ENCODE data around the gene SLC11A1.

Gene SLC11A1

DNA sequence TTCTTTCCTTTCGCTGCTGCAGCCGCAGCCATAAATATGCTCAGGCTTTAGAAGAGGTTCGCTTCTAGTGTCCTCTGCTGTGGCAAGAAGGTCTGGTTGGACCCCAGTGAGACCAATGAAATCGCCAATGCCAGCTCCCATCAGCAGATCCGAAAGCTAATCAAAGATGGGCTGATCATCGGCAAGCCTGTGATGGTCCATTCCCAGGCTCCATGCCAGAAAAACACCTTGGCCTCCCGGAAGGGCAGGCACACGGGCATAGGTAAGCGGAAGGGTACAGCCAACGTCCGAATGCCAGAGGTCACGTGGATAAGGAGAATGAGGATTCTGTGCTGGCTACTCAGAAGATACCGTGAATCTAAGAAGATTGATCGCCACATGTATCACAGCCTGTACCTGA is 28.0 kb upstream of the SLC11A1 start:
- no peak overlapping the region for H3K14ac ChIP-seq (ENCODE audit: low read length in 2 of 2)
- H3K4me1 ChIP-seq (ENCODE audit: control insufficient read depth, insufficient read depth, low read depth, low read length) = peaks cover 11% of the 10 kb centered on the region
- H2AFZ ChIP-seq (ENCODE audit: low read depth, low read length) = no peak overlapping the region
- no peak overlapping the region for H2AK5ac ChIP-seq (ENCODE audit: low read length, severe bottlenecking)
- H3K79me1 ChIP-seq (replicated peaks; ENCODE audit: low read length, poor library complexity, severe bottlenecking) = no peaks in the 10 kb centered on the region
- no peak overlapping the region for H2BK5ac ChIP-seq (ENCODE audit: low read depth, low read length, poor library complexity, severe bottlenecking)
- H3K9me3 ChIP-seq (ENCODE audit: control insufficient read depth, low read length) = peaks cover 16% of the 10 kb centered on the region
- H3K9ac ChIP-seq (ENCODE audit: low read length) = no peak overlapping the region
- no peak overlapping the region for H4K8ac ChIP-seq (ENCODE audit: low read length)
- H4K91ac ChIP-seq (ENCODE audit: low read length) = no peak overlapping the region
- H3K18ac ChIP-seq (ENCODE audit: low read depth in 1 of 2, low read length in 2 of 2) = no peak overlapping the region
- no peak overlapping the region for H3K27ac ChIP-seq (ENCODE audit: low read length, poor library complexity, severe bottlenecking)
- H2BK12ac ChIP-seq (ENCODE audit: low read length in 2 of 2) = no peak overlapping the region
- H3K4me3 ChIP-seq (ENCODE audit: insufficient read depth in 1 of 2, low read depth in 1 of 2, low read length in 2 of 2) = no peak overlapping the region
- H3K23ac ChIP-seq (ENCODE audit: low read length in 2 of 2) = no peak overlapping the region
- H3K4me2 ChIP-seq (ENCODE audit: low read length, poor library complexity, severe bottlenecking) = no peak overlapping the region
- no peak for DNase-seq
- H3K36me3 ChIP-seq (ENCODE audit: control insufficient read depth in 1 of 2, insufficient read depth in 2 of 2, low read depth in 1 of 2, low read length in 2 of 2) = no peaks in the 10 kb centered on the region
- no peak overlapping the region for H3K4ac ChIP-seq (ENCODE audit: low read depth in 1 of 2, low read length in 2 of 2)
- H3K27me3 ChIP-seq (ENCODE audit: control insufficient read depth in 1 of 2, insufficient read depth in 1 of 2, low read length in 2 of 2) = peaks cover 0 to 7% of the 10 kb centered on the region in 2 experiments
- no peak overlapping the region for H2BK15ac ChIP-seq (ENCODE audit: low read depth, poor library complexity, severe bottlenecking)
- H2BK120ac ChIP-seq (ENCODE audit: low read depth, low read length) = no peak overlapping the region
- 93% methylated on average over 14 of the region's 14 CpGs for WGBS

DNA sequence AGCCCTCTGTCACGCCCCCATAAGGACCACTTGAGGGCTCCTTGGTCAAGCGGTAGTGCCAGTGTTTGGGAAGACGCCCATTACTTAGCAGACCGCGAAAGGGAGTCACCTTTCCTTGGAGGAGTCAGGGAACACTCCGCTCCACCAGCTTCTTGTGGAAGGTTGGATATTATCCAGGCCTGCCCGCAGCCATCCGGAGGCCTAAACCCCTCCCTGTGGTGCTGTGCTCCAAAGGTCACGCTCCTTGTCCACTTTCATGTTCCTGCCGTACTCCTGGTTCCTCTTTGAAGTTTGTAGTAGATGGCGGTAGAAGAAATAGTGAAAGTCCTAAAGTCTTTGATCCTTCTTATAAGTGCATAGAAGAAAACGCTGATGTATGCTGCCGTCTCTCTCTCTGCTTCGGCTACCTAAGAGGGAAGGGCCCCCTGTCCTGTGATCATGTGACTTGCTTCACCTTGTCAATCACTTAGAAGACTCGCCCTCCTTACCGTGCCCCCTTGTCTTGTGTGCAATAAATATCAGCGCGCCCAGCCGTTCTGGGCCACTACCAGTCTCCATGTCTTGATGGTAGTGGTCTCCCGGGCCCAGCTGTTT is 27.1 kb upstream of the SLC11A1 start:
- Histone ChIP-seq H3K14ac (ENCODE audit: low read length in 2 of 2) (no peak overlapping the region), H2BK120ac (ENCODE audit: low read depth, low read length) (no peak overlapping the region), H2AK5ac (ENCODE audit: low read length, severe bottlenecking) (no peak overlapping the region), H3K4me3 (ENCODE audit: insufficient read depth in 1 of 2, low read depth in 1 of 2, low read length in 2 of 2) (no peak overlapping the region), H3K9ac (ENCODE audit: low read length) (no peak overlapping the region), H3K27ac (ENCODE audit: low read length, poor library complexity, severe bottlenecking) (no peak overlapping the region), H2BK5ac (ENCODE audit: low read depth, low read length, poor library complexity, severe bottlenecking) (no peak overlapping the region), H3K4me2 (ENCODE audit: low read length, poor library complexity, severe bottlenecking) (no peak overlapping the region), H4K91ac (ENCODE audit: low read length) (no peak overlapping the region), H3K36me3 (ENCODE audit: control insufficient read depth in 1 of 2, insufficient read depth in 2 of 2, low read depth in 1 of 2, low read length in 2 of 2) (no peaks in the 10 kb centered on the region), H3K27me3 (ENCODE audit: control insufficient read depth in 1 of 2, insufficient read depth in 1 of 2, low read length in 2 of 2) (peaks cover 0 to 7% of the 10 kb centered on the region in 2 experiments), H3K9me3 (ENCODE audit: control insufficient read depth, low read length) (peaks cover 16% of the 10 kb centered on the region), H2AFZ (ENCODE audit: low read depth, low read length) (no peak overlapping the region), H4K8ac (ENCODE audit: low read length) (no peak overlapping the region), H3K4me1 (ENCODE audit: control insufficient read depth, insufficient read depth, low read depth, low read length) (peaks cover 14% of the 10 kb centered on the region), H2BK12ac (ENCODE audit: low read length in 2 of 2) (no peak overlapping the region), H3K23ac (ENCODE audit: low read length in 2 of 2) (no peak overlapping the region), H3K79me1 (replicated peaks; ENCODE audit: low read length, poor library complexity, severe bottlenecking) (no peaks in the 10 kb centered on the region), H3K4ac (ENCODE audit: low read depth in 1 of 2, low read length in 2 of 2) (no peak overlapping the region), H2BK15ac (ENCODE audit: low read depth, poor library complexity, severe bottlenecking) (no peak overlapping the region), H3K18ac (ENCODE audit: low read depth in 1 of 2, low read length in 2 of 2) (no peak overlapping the region)
- DNase-seq = no peak
- WGBS = 86% methylated on average over 20 of the region's 20 CpGs

DNA sequence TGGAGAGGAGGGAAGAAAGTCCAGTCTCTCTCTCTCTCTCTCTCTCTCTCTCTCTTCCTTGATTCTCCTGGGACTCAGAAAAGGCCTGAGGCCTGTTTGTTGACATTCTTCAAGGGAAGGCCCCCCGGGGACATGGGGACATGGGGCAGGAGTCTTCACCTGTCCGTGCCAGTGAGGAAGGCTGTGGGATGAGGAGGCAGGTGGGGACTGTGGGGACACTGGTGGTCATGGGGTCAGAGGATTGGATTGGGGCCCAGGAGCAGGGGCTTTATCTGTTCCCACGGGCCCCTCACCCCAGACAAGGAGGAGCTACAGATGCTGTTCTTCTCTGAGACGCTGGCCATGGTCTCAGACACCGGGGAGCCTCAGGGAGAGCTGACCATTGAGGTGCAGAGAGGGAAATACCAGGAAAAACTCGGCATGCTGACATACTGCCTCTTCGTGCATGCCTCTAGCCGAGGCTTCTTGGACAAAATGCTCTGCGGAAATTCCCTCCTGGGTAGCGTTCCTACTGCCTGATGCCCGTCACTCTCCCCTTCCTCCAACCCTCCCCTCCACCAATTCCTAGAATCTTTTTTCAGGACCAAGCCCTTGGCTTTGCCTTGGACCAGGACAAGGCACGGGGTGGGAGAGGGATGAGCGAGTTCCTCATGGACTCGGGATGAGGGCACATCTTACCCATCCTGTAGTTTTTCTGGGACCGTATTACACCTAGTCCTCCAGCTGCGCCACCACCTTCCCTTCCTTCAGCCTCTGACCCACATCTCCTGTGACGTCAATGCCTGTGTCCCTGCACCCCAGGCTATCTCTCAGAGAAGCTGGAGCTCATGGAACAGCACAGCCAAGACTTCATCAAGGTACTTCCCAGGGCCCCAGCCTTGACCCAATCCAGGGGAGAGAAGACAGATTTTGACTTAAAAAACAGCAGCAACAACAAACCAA is 24.6 kb upstream of the SLC11A1 start:
- no peaks in the 10 kb centered on the region for H3K79me1 ChIP-seq (replicated peaks; ENCODE audit: low read length, poor library complexity, severe bottlenecking)
- H3K9ac ChIP-seq (ENCODE audit: low read length) = peak overlapping the region; percentile 22
- H3K4me2 ChIP-seq (ENCODE audit: low read length, poor library complexity, severe bottlenecking) = no peak overlapping the region
- no peak overlapping the region for H2BK5ac ChIP-seq (ENCODE audit: low read depth, low read length, poor library complexity, severe bottlenecking)
- H3K36me3 ChIP-seq (ENCODE audit: control insufficient read depth in 1 of 2, insufficient read depth in 2 of 2, low read depth in 1 of 2, low read length in 2 of 2) = no peaks in the 10 kb centered on the region
- H2AFZ ChIP-seq (ENCODE audit: low read depth, low read length) = no peak overlapping the region
- H3K4me3 ChIP-seq (ENCODE audit: insufficient read depth in 1 of 2, low read depth in 1 of 2, low read length in 2 of 2) = no peak overlapping the region
- H3K23ac ChIP-seq (ENCODE audit: low read length in 2 of 2) = peak overlapping the region in 1 of 2 experiments; percentile 32
- H3K4me1 ChIP-seq (ENCODE audit: control insufficient read depth, insufficient read depth, low read depth, low read length) = peaks cover 14% of the 10 kb centered on the region
- H3K9me3 ChIP-seq (ENCODE audit: control insufficient read depth, low read length) = peaks cover 3% of the 10 kb centered on the region
- H3K27ac ChIP-seq (ENCODE audit: low read length, poor library complexity, severe bottlenecking) = no peak overlapping the region
- H3K14ac ChIP-seq (ENCODE audit: low read length in 2 of 2) = no peak overlapping the region
- no peak for DNase-seq
- H3K27me3 ChIP-seq (ENCODE audit: control insufficient read depth in 1 of 2, insufficient read depth in 1 of 2, low read length in 2 of 2) = peaks cover 0 to 7% of the 10 kb centered on the region in 2 experiments
- H4K91ac ChIP-seq (ENCODE audit: low read length) = peak overlapping the region; percentile 45
- no peak overlapping the region for H3K4ac ChIP-seq (ENCODE audit: low read depth in 1 of 2, low read length in 2 of 2)
- 74% methylated on average over 17 of the region's 17 CpGs for WGBS
- H3K18ac ChIP-seq (ENCODE audit: low read depth in 1 of 2, low read length in 2 of 2) = peak overlapping the region in 1 of 2 experiments; percentile 34
- H2AK5ac ChIP-seq (ENCODE audit: low read length, severe bottlenecking) = no peak overlapping the region
- H2BK12ac ChIP-seq (ENCODE audit: low read length in 2 of 2) = no peak overlapping the region
- no peak overlapping the region for H2BK15ac ChIP-seq (ENCODE audit: low read depth, poor library complexity, severe bottlenecking)
- H2BK120ac ChIP-seq (ENCODE audit: low read depth, low read length) = no peak overlapping the region
- H4K8ac ChIP-seq (ENCODE audit: low read length) = no peak overlapping the region

DNA sequence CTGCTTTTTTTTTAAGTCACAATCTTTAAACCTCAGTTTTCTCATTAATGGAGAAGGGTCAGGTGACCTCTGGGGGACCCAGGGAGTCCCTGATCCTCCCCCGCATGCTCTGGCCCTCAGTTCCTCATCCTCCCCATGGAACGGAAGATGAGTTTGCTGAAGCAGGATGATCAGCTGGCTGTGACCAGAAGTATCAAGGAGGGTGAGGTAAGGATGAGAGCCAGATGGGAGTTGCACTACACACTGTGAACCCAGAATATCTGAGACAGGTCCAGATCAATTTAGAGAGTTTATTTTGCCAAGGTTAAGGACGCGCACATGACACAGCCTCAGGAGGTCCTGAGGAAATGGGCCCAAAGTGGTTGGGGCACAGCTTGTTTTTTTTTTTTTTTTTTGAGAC is 21.6 kb upstream of the SLC11A1 start:
- Histone ChIP-seq H3K36me3 (ENCODE audit: control insufficient read depth in 1 of 2, insufficient read depth in 2 of 2, low read depth in 1 of 2, low read length in 2 of 2) (no peaks in the 10 kb centered on the region), H3K23ac (ENCODE audit: low read length in 2 of 2) (no peak overlapping the region), H3K79me1 (replicated peaks; ENCODE audit: low read length, poor library complexity, severe bottlenecking) (no peaks in the 10 kb centered on the region), H3K9me3 (ENCODE audit: control insufficient read depth, low read length) (no peaks in the 10 kb centered on the region), H2BK12ac (ENCODE audit: low read length in 2 of 2) (no peak overlapping the region), H3K4me3 (ENCODE audit: insufficient read depth in 1 of 2, low read depth in 1 of 2, low read length in 2 of 2) (no peak overlapping the region), H3K27ac (ENCODE audit: low read length, poor library complexity, severe bottlenecking) (no peak overlapping the region), H2AK5ac (ENCODE audit: low read length, severe bottlenecking) (no peak overlapping the region), H3K4me1 (ENCODE audit: control insufficient read depth, insufficient read depth, low read depth, low read length) (peaks cover 14% of the 10 kb centered on the region), H3K18ac (ENCODE audit: low read depth in 1 of 2, low read length in 2 of 2) (no peak overlapping the region), H3K14ac (ENCODE audit: low read length in 2 of 2) (no peak overlapping the region), H2BK5ac (ENCODE audit: low read depth, low read length, poor library complexity, severe bottlenecking) (no peak overlapping the region), H3K9ac (ENCODE audit: low read length) (no peak overlapping the region), H4K91ac (ENCODE audit: low read length) (no peak overlapping the region), H2BK120ac (ENCODE audit: low read depth, low read length) (no peak overlapping the region), H2AFZ (ENCODE audit: low read depth, low read length) (no peak overlapping the region), H3K4me2 (ENCODE audit: low read length, poor library complexity, severe bottlenecking) (no peak overlapping the region), H3K27me3 (ENCODE audit: control insufficient read depth in 1 of 2, insufficient read depth in 1 of 2, low read length in 2 of 2) (peaks cover 0 to 14% of the 10 kb centered on the region in 2 experiments), H3K4ac (ENCODE audit: low read depth in 1 of 2, low read length in 2 of 2) (no peak overlapping the region), H2BK15ac (ENCODE audit: low read depth, poor library complexity, severe bottlenecking) (no peak overlapping the region), H4K8ac (ENCODE audit: low read length) (no peak overlapping the region)
- WGBS = 93% methylated on average over 4 of the region's 4 CpGs
- DNase-seq = no peak
